HEK293 (cell line): ENCODE data around the gene EDDM13.
"Not testable (repeated sequence)": the region's sequence is repeated elsewhere in the genome, so short reads cannot be mapped to it uniquely, and the experiment has no call there.

Experiments used
- CTCF ChIA-PET: fragments of 350-600 bp; formaldehyde crosslinking; extraction: SDS; loops from one replicate; lab custom pipeline; 2021; ENCODE audit warnings: antibody characterized with exemption; lab: Yijun Ruan, JAX
- POLR2A ChIA-PET: fragments of 300-600 bp; formaldehyde crosslinking; extraction: SDS; loops from one replicate; lab custom pipeline; 2020; ENCODE audit warnings: antibody characterized with exemption, inconsistent platforms; lab: Yijun Ruan, JAX
- H3K27ac ChIP-seq: fragments of 200-500 bp; sonication (Bioruptor generic); 2 replicates; pipeline ENCODE4 v1.5.1; 2014; ENCODE audit warnings: low read depth, low read length, control low read depth, inconsistent platforms; ENCODE audit errors: extremely low read depth
- H3K36me3 ChIP-seq, 2 experiments: fragments of 200-500 bp in 1 of 2; sonication (Bioruptor generic) in 1 of 2; 1 replicate in 1 of 2; 2 replicates in 1 of 2; pipeline ENCODE4 v1.5.1; 2014 to 2017; ENCODE audit warnings: inconsistent platforms in 2 of 2, low read length in 2 of 2; ENCODE audit not compliant: control insufficient read depth in 2 of 2, insufficient read depth in 1 of 2
- H3K4me1 ChIP-seq: fragments of 200-500 bp; sonication (Bioruptor generic); 2 replicates; pipeline ENCODE4 v1.5.1; 2014; ENCODE audit warnings: mild to moderate bottlenecking, low read length, inconsistent platforms; ENCODE audit not compliant: control insufficient read depth, insufficient read depth
- H3K4me3 ChIP-seq: 2 replicates; pipeline ENCODE4 v1.5.1; 2011; ENCODE audit warnings: low read depth, mild to moderate bottlenecking, control low read depth, low read length, moderate library complexity
- H3K9me3 ChIP-seq: fragments of 200-500 bp; sonication (Bioruptor generic); 2 replicates; pipeline ENCODE4 v1.5.1; 2014; ENCODE audit warnings: low read depth, low read length, inconsistent platforms; ENCODE audit not compliant: control insufficient read depth, insufficient read depth
- INSM2 ChIP-seq: fragments of 450-650 bp; formaldehyde crosslinking; IDR thresholded peaks from 2 replicates; pipeline ENCODE4 v1.5.1; 2016; ENCODE audit warnings: missing biosample characterization, missing genetic modification characterization
- KLF16 ChIP-seq: fragments of 450-650 bp; formaldehyde crosslinking; IDR thresholded peaks from 2 replicates; pipeline ENCODE4 v1.5.1; 2017; ENCODE audit warnings: missing biosample characterization, missing genetic modification characterization
- ZBTB21 ChIP-seq: fragments of 450-650 bp; formaldehyde crosslinking; IDR thresholded peaks from 2 replicates; pipeline ENCODE4 v1.5.1; 2017; ENCODE audit warnings: missing biosample characterization, missing genetic modification characterization
- ZNF16 ChIP-seq: fragments of 450-650 bp; formaldehyde crosslinking; IDR thresholded peaks from 2 replicates; pipeline ENCODE4 v1.5.1; 2016; ENCODE audit warnings: low read depth, missing biosample characterization, missing genetic modification characterization
- ZNF202 ChIP-seq: fragments of 450-650 bp; formaldehyde crosslinking; IDR thresholded peaks from 2 replicates; pipeline ENCODE4 v1.5.1; 2016; ENCODE audit warnings: missing biosample characterization, missing genetic modification characterization, borderline replicate concordance
- ZNF350 ChIP-seq: fragments of 450-650 bp; formaldehyde crosslinking; IDR thresholded peaks from 2 replicates; pipeline ENCODE4 v1.5.0; 2017; ENCODE audit warnings: missing biosample characterization, mild to moderate bottlenecking, missing genetic modification characterization
- ZNF473 ChIP-seq: fragments of 450-650 bp; formaldehyde crosslinking; IDR thresholded peaks from 2 replicates; pipeline ENCODE4 v1.5.1; 2017; ENCODE audit warnings: missing biosample characterization, missing genetic modification characterization
- ZNF571 ChIP-seq: fragments of 450-650 bp; formaldehyde crosslinking; IDR thresholded peaks from 2 replicates; pipeline ENCODE4 v1.5.0; 2017; ENCODE audit warnings: missing biosample characterization, missing genetic modification characterization
- ZNF654 ChIP-seq: fragments of 450-650 bp; formaldehyde crosslinking; IDR thresholded peaks from 2 replicates; pipeline ENCODE4 v1.5.1; 2016; ENCODE audit warnings: low read depth, missing biosample characterization, missing genetic modification characterization
- ZNF776 ChIP-seq: fragments of 450-650 bp; formaldehyde crosslinking; IDR thresholded peaks from 2 replicates; pipeline ENCODE4 v1.5.0; 2017; ENCODE audit warnings: missing biosample characterization, missing genetic modification characterization, borderline replicate concordance
- TF ChIP-seq, protein P1 (sequence below): fragments of 450-650 bp; formaldehyde crosslinking; IDR thresholded peaks from 2 replicates; pipeline ENCODE4 v1.5.1; 2016; ENCODE audit warnings: missing biosample characterization, missing genetic modification characterization, low read depth
- TF ChIP-seq, protein P2 (sequence below): fragments of 450-650 bp; formaldehyde crosslinking; IDR thresholded peaks from 2 replicates; pipeline ENCODE4 v1.5.1; 2016; ENCODE audit warnings: missing biosample characterization, missing genetic modification characterization
- TF ChIP-seq, protein P3 (sequence below): fragments of 450-650 bp; formaldehyde crosslinking; IDR thresholded peaks from 2 replicates; pipeline ENCODE4 v1.5.1; 2016; ENCODE audit warnings: missing biosample characterization, missing genetic modification characterization

Gene EDDM13

DNA sequence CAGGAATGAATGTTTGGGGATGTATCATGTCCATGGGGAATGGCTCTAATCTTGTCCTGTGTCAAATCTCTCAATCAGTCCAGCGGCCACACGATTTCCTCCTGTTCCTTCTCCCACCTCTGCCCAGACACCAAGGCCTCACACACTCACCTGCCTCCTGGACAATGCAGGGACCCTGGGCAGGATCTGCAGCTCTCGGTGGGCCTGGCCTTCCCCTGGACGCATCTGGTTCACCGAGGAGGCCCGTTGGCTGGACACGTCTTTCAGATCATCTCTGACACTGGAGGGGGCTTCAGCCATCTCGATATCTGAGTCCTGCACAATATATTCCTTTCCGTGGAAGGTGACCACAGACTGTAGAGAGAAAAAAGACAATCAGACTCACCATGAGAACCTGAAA, 49.1 kb upstream of the EDDM13 start (continued):
- TF ChIP-seq ZNF776 (tag by site-specific recombination), result no peak
- TF ChIP-seq, all 188 proteins: peak for 0

- CTCF ChIA-PET, result interaction anchor here (0.7 to 1.0 kb wide), 3 partner anchors 69 to 178 kb away, joined by 3 read pairs; no protein-coding TSS in a partner anchor
- TF ChIP-seq KLF16 (tag by site-specific recombination) (no peak), INSM2 (tag by site-specific recombination) (no peak), ZNF654 (no peak), ZNF350 (no peak), ZBTB21 (tag by site-specific recombination) (no peak), ZNF16 (tag by site-specific recombination) (no peak), ZNF571 (tag by site-specific recombination) (no peak), ZNF473 (tag by site-specific recombination) (no peak), ZNF202 (no peak)
- TF ChIP-seq, protein P1, sequence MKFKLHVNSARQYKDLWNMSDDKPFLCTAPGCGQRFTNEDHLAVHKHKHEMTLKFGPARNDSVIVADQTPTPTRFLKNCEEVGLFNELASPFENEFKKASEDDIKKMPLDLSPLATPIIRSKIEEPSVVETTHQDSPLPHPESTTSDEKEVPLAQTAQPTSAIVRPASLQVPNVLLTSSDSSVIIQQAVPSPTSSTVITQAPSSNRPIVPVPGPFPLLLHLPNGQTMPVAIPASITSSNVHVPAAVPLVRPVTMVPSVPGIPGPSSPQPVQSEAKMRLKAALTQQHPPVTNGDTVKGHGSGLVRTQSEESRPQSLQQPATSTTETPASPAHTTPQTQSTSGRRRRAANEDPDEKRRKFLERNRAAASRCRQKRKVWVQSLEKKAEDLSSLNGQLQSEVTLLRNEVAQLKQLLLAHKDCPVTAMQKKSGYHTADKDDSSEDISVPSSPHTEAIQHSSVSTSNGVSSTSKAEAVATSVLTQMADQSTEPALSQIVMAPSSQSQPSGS (tag by site-specific recombination), result no peak
- TF ChIP-seq, protein P2, sequence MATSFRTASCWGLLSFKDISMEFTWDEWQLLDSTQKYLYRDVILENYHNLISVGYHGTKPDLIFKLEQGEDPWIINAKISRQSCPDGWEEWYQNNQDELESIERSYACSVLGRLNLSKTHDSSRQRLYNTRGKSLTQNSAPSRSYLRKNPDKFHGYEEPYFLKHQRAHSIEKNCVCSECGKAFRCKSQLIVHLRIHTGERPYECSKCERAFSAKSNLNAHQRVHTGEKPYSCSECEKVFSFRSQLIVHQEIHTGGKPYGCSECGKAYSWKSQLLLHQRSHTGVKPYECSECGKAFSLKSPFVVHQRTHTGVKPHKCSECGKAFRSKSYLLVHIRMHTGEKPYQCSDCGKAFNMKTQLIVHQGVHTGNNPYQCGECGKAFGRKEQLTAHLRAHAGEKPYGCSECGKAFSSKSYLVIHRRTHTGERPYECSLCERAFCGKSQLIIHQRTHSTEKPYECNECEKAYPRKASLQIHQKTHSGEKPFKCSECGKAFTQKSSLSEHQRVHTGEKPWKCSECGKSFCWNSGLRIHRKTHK (tag by site-specific recombination), result no peak
- TF ChIP-seq, protein P3, sequence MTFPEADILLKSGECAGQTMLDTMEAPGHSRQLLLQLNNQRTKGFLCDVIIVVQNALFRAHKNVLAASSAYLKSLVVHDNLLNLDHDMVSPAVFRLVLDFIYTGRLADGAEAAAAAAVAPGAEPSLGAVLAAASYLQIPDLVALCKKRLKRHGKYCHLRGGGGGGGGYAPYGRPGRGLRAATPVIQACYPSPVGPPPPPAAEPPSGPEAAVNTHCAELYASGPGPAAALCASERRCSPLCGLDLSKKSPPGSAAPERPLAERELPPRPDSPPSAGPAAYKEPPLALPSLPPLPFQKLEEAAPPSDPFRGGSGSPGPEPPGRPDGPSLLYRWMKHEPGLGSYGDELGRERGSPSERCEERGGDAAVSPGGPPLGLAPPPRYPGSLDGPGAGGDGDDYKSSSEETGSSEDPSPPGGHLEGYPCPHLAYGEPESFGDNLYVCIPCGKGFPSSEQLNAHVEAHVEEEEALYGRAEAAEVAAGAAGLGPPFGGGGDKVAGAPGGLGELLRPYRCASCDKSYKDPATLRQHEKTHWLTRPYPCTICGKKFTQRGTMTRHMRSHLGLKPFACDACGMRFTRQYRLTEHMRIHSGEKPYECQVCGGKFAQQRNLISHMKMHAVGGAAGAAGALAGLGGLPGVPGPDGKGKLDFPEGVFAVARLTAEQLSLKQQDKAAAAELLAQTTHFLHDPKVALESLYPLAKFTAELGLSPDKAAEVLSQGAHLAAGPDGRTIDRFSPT (tag by site-specific recombination), result no peak
- H3K36me3 ChIP-seq, result no peaks in the 10 kb centered on the region
- H3K4me1 ChIP-seq, result no peaks in the 10 kb centered on the region
- H3K4me3 ChIP-seq, result no peak overlapping the region
- H3K9me3 ChIP-seq, result no peaks in the 10 kb centered on the region
- no peak overlapping the region for H3K27ac ChIP-seq
- POLR2A ChIA-PET, result no interaction called here
Measured at GRCh38 chr19:56245121-56245740, 27.3 kb upstream of the EDDM13 start.

DNA sequence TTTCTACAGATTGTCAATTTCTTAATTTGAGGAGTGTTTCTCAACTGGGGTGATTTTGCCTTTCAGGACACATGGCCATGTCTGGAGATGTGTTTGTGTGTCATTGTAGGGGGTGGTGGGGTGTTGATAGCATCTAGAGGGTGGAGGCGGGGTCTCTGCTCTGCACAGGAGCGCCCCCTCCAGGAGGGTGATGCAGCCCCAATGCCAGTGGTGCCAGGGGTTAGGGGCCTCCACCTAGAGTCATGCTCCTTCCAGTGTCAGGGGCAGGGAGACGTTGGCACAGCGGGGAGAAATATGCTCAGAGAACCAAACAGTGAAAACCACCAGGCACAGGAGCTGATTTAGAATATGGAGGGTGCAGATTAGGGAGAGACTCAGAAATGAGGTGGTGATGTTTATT, 26.8 kb upstream of the EDDM13 start:
- H3K4me1 ChIP-seq, H3K36me3 ChIP-seq, H3K4me3 ChIP-seq, H3K9me3 ChIP-seq, POLR2A ChIA-PET, H3K27ac ChIP-seq: not testable (repeated sequence)
- CTCF ChIA-PET, result interaction anchor here (0.6 to 1.1 kb wide), 5 partner anchors 20 to 881 kb away, joined by 3 to 7 read pairs (median 3); no protein-coding TSS in a partner anchor

GRCh38 chr19:56248736-56249338, 23.7 kb upstream of the EDDM13 start:
- CTCF ChIA-PET, result interaction anchor here (1.1 to 1.5 kb wide), 2 partner anchors 27 to 85 kb away, joined by 3 to 4 read pairs; no protein-coding TSS in a partner anchor
- H3K4me3 ChIP-seq, H3K9me3 ChIP-seq, H3K36me3 ChIP-seq, H3K27ac ChIP-seq, H3K4me1 ChIP-seq, POLR2A ChIA-PET: not testable (repeated sequence)
